Lower leg skin (tissue), 3 donors: ENCODE data around the gene AHCY.

ENCODE experiments used
- CTCF ChIP-seq, 3 donors: fragments of 450-650 bp; IDR thresholded peaks; one replicate each; pipeline ENCODE4 v1.5.1; 2016; ENCODE audit warnings: antibody characterized with exemption in 3 of 3, mild to moderate bottlenecking in 3 of 3, moderate library complexity in 2 of 3
- POLR2A ChIP-seq, 2 donors: fragments of 450-650 bp; IDR thresholded peaks; one replicate each; pipeline ENCODE4 v1.6.1; 2016 to 2017; ENCODE audit warnings: antibody characterized with exemption in 2 of 2, mild to moderate bottlenecking in 1 of 2, moderate library complexity in 1 of 2

DNA sequence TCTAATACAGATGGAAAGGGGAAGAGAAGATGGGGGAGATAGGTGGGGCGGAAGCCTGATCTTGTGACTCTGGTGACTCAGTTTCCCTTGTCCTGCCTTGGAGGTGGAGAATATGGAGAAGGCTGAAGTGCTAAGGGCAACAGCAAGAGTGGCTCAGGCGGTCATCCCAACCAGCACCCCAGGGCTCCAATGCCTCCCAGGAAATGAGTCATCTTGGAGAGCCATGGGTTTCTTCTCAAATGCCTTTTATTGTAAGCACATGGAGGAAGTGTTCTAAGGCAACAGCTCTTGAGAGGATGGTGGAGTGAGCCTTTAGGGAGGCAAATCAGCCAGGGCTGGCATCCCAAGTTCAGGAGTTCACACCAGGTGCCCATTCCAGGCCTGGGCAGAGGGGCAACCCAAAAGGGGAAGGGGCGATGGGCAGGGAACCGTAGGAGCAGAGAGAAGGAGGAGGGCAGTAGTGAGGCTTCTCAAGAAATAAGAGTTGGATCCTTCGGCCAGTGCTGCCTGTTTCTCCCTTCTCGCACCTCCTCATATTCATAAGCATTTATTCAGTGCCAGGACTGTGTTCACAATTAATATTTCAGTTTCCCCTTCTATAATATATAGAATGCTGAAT lies 13.2 kb upstream of the AHCY start:
- TF ChIP-seq CTCF (IDR thresholded peaks at IDR 0.05) (no peak), POLR2A (IDR thresholded peaks at IDR 0.05) (no peak)
